GM13976 (cell line): ENCODE measurements around the gene TPSB2.
"Not testable (repeated sequence)": the region's sequence is repeated elsewhere in the genome, so short reads cannot be mapped to it uniquely, and the experiment has no call there.

Source experiments
- DNase-seq: peaks from one replicate; pipeline ENCODE4 v3.0.0; 2012; ENCODE audit warnings: low spot score
- in situ Hi-C: fragments of 300-500 bp; cut with MboI; formaldehyde crosslinking; loops from one replicate; pipeline ENCODE4 v1.12.0; 2022; ENCODE audit warnings: low sequenced_read_pairs, mixed read lengths, inconsistent platforms; ENCODE audit not compliant: unreplicated experiment
- TF ChIP-seq, protein P1 (sequence below): IDR thresholded peaks from 2 replicates; pipeline ENCODE4 v1.5.1; 2012; ENCODE audit warnings: borderline replicate concordance, mild to moderate bottlenecking; ENCODE audit not compliant: insufficient read depth; ENCODE audit errors: extremely low read depth, missing control alignments, control extremely low read depth

TPSB2 gene

DNA sequence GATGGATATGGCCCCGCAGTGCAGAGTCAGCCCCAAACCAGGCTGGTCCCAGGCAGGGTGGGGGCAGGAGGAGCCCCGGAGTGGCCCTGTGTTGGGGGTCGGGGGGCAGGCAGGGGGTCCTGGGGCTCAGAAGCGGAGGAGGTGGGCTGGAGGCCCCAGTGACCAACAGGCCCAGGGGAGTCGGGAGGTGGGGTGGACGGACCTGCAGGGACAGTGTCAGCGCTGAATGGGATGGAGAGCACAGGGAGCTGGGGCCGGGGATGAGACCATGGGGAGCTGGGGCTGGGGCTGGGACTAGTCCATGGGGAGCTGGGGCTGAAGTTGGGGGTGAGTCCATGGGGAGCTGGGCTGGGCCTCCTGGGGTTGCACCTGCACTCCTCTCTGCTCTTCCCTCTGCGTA lies 9.6 kb upstream of the TPSB2 start:
- in situ Hi-C loops, DNase-seq: not testable (repeated sequence)

DNA sequence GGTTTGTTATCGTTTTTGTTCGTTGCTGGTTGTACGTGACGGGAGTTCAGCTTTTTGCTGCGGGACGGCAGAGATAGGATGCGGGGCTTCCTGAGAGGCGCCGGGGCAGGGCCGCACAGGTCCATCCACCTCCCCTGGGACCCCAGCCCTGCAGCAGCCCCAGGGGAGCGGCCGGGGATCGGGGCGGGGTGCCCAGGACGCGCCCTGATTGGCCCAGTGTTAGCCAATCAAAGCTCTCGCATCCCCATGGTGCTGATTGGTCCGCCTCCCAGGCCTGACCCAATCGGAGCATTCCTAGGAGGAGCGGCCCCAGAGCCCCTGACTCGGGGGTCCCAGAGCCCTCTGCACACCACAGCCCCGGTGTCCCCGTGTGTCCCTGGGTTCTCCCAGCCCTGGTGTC lies 8.9 kb upstream of the TPSB2 start:
- in situ Hi-C loops, DNase-seq: not testable (repeated sequence)

DNA sequence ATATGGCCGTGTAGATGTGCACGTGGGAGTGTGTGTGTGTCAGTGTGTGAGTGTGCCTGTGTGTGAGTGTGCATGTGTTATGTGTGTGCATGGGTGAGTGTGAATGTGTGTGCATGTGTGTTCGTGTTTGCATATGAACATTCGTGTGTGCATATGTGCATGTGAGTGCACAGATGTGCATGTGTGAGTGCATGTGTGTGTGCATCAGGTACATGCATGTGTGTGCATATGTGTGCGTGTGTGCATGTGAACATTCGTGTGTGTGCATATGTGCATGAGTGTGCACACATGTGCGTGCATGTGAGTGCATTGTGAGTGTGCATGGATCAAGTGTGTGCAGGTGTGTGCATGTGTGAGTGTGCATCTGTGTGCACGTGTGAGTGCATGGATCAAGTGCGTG lies 8.0 kb upstream of the TPSB2 start:
- TF ChIP-seq, protein P1, sequence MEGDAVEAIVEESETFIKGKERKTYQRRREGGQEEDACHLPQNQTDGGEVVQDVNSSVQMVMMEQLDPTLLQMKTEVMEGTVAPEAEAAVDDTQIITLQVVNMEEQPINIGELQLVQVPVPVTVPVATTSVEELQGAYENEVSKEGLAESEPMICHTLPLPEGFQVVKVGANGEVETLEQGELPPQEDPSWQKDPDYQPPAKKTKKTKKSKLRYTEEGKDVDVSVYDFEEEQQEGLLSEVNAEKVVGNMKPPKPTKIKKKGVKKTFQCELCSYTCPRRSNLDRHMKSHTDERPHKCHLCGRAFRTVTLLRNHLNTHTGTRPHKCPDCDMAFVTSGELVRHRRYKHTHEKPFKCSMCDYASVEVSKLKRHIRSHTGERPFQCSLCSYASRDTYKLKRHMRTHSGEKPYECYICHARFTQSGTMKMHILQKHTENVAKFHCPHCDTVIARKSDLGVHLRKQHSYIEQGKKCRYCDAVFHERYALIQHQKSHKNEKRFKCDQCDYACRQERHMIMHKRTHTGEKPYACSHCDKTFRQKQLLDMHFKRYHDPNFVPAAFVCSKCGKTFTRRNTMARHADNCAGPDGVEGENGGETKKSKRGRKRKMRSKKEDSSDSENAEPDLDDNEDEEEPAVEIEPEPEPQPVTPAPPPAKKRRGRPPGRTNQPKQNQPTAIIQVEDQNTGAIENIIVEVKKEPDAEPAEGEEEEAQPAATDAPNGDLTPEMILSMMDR = no peak
- in situ Hi-C loops = no loop called here

DNA sequence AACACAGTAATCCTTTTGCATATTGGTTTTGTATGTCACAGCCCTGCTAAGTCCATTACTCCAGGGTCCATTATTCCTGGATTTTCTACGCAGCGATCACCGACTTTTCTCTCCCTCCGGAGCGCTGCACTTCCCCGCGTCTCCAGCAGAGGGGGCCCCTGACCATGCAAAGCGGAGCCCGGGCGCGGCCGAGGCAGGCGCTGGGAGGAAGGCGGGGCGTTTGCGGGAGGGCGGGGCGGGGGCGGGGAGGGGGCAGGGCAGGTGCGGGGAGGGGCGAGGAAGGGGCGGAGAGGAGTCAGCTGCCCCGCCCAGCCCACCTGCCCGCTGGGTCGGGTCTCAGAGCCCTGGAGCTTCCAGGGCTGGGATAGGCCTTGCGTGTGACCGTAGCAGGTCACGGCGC lies 6.7 kb upstream of the TPSB2 start:
- in situ Hi-C loops, DNase-seq: not testable (repeated sequence)

More for the DNA sequence above, 8.0 kb upstream of the TPSB2 start:
- DNase-seq = no peak

DNA sequence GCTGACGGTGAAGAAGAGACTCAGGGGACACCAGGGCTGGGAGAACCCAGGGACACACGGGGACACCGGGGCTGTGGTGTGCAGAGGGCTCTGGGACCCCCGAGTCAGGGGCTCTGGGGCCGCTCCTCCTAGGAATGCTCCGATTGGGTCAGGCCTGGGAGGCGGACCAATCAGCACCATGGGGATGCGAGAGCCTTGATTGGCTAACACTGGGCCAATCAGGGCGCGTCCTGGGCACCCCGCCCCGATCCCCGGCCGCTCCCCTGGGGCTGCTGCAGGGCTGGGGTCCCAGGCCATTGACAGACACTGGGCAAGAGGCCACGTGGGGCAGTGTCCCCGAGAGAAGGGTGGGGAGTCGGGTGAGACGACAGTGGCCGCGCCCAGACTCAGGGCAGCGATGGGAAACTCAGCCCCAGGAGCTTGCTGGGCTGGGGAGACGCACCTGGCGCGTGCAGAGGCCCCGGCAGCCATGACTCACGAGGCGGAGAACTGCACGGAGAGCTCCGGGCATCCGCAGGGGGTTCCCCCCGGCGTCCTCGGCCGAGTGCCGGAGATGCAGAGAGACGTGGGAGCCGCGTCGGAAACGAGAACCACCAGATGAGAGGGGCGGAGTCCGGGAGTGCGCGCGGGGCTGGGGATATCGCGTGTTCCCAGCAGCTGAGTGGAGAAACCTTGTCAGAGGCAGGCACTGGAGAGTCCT lies 2.2 kb upstream of the TPSB2 start:
- in situ Hi-C loops, DNase-seq: not testable (repeated sequence)

DNA sequence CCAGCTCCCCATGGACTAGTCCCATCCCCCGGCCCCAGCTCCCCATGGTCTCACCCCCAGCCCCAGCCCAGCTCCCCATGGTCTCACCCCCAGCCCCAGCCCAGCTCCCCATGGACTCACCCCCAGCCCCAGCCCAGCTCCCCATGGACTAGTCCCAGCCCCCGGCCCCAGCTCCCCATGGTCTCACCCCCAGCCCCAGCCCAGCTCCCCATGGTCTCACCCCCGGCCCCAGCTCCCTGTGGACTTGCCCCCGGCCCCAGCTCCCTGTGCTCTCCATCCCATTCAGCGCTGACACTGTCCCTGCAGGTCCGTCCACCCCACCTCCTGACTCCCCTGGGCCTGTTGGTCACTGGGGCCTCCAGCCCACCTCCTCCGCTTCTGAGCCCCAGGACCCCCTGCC lies 1.3 kb upstream of the TPSB2 start:
- in situ Hi-C loops = not testable (repeated sequence)

DNA sequence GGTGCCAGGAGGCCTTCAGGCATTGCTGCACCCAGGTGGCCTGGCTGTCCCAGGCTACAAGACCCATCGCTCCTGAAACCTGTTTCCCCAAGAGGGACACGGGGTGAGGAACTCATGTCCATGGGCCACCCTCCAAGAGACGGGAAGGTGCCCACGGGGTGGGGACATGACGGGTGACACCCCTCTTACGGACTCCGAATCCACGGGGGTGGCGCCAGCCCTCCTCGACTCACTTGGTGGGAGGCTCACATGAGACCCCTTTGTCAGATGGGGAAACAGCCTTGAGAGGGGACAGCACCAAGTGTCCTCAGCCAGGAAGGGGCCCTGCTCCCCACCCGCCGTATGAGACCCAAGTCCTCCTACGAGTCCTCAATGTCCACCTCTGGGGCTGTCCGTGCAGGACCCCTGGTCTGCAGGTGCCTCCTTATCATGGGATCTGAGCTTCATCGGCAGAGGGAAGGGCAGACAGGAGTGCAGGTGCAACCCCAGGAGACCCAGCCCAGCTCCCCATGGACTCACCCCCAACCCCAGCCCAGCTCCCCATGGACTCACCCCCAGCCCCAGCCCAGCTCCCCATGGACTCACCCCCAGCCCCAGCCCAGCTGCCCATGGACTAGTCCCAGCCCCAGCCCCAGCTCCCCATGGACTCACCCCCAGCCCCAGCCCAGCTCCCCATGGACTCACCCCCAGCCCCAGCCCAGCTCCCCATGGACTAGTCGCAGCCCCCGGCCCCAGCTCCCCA lies 658 bp upstream of the TPSB2 start:
- DNase-seq, in situ Hi-C loops: not testable (repeated sequence)

More for the DNA sequence above, 1.3 kb upstream of the TPSB2 start:
- DNase-seq = not testable (repeated sequence)

DNA sequence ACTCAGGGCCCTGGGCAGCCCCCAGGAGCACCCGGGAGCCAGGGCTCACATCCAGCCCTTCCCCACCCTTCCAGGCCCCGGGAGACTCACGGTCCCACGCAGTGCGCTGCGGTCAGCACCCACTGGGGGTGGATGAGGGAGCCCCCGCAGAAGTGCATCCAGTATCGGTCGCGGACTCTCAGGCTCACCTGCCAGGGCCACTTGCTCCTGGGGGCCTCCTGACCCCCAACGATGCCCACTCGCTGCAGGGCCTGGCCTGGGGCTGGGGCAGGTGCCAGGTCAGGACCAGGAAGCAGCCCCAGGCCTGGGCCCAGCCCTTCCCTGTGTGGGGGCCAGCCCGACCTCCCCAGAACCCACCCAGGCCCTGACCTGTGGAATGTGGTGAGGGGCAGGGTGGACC lies 508 bp downstream of the TPSB2 start:
- in situ Hi-C loops, DNase-seq: not testable (repeated sequence)

DNA sequence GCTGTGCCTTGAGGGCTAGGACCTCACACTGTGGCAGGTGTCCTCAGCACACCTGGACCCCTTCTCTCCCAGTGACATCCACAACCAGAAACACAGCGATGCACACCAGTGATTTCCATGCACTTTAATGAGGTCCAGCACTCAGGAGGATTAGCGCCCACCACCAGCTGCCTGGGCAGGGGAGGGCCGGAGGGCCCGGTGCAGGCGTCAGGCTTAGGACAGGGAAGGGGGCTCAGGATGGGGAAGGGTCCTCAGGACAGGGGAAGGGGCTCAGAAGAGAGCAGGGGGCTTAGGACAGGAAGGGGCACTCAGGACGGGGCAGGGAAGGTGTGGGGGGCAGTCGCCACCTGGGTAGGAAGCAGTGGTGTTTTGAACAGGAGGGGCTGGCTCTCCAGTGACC lies 1.8 kb downstream of the TPSB2 start:
- in situ Hi-C loops, DNase-seq: not testable (repeated sequence)

DNA sequence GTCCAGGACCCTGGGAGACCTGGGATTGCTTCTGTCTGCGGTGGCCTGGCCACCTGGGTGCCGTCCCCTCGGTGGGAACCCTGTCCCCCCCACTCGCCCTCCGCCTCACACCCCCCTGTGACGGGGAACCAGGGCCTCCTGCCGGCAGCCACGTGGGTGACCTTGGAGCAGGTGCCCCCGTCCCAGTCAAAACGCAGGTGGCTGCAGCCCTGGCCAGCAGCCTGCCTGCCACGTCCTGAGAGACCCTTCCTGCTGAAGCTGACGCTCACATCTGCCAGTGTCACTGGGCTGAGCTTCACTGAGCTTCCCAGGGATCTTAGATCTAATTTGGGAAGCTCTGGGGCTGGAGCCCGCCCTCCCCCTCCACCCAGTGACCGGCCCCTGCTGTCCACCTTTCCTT lies 3.3 kb downstream of the TPSB2 start:
- in situ Hi-C loops = not testable (repeated sequence)

DNA sequence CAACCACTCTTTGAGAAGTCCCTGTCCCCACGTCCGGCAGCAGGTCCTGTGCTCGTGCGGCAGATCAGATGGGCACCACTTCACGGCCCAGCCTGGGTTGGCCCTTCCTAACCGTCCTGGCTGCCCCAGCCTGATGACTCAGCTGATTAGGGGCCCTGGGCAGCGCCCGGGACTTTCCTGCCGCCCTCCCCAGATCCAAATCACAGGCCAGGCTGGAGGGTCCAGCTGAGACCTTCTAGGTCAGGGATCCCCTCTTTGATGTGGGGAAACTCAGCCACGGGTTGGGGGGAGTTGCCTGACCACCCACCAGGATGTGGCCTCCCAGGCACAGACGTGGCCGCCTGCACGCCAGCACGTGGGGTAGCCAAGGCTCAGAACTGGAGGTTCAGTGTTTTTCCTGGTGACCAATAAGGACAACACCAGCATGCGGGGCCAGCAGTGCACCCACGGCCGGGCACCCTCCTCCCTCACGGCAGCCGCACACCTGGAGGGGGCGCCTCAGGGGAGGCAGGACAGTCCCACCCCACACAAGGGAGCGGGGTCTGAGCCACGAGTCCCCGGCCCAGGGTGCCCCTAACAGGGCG lies 4.2 kb downstream of the TPSB2 start:
- DNase-seq, in situ Hi-C loops: not testable (repeated sequence)

More for the DNA sequence above, 3.3 kb downstream of the TPSB2 start:
- DNase-seq = not testable (repeated sequence)

DNA sequence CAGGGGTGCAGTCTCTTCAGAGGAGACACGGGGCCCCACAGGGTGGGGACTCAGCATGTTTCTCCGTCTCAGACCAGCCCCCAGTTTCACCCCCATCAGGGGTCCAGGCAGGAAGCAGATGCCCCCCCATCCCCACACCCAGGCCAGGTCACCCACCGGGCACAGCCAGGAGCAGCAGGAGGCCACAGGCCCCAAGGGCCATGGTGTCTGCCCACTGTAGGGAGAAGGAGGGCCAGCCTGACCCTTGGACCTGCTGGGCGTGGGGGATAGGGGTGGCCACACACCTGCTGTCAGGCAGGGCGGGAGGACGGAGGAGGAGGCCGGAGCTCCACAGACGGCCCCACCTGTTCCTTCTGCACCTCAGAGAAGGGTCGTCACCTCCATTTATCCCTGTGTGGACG lies 4.9 kb downstream of the TPSB2 start, which contains the start of gene TPSG1:
TSS of gene TPSG1 (minus strand) at position 218 of the 401 bp plus-strand sequence. CDS start at position 202, 16 bp downstream.
- DNase-seq = no peak
- in situ Hi-C loops = no loop called here
- TF ChIP-seq, protein P1 = no peak
